AG04450 (cell line): ENCODE data around the gene MED13L. TPM values are rescaled to one million over a fixed set of nuclear protein-coding genes. Genes with fewer than 3 reads are reported as not detected.

Experiments used
- CTCF ChIA-PET: fragments of 300-600, 350-600 bp; formaldehyde crosslinking; extraction: SDS; loops from one replicate; lab custom pipeline; 2022; ENCODE audit warnings: antibody characterized with exemption, inconsistent platforms; lab: Charles Lee
- POLR2A ChIA-PET: fragments of 350-600 bp; formaldehyde crosslinking; extraction: SDS; loops from one replicate; lab custom pipeline; 2021; ENCODE audit warnings: antibody characterized with exemption, inconsistent platforms; lab: Yijun Ruan, JAX
- DNase-seq: peaks from one replicate; pipeline ENCODE4 v3.0.0-alpha.2; 2011; ENCODE audit warnings: low read depth, low spot score
- H3K27ac ChIP-seq: one replicate; pipeline ENCODE4 v1.5.1; 2012; ENCODE audit warnings: low read depth, low read length, control low read depth
- H3K27me3 ChIP-seq: one replicate; pipeline ENCODE4 v1.6.0; 2012; ENCODE audit warnings: low read length; ENCODE audit not compliant: control insufficient read depth, insufficient read depth
- H3K4me3 ChIP-seq: 2 replicates; pipeline ENCODE4 v1.5.1; 2011; ENCODE audit warnings: mild to moderate bottlenecking, low read depth, low read length, control low read depth
- H3K9me3 ChIP-seq: 2 replicates; pipeline ENCODE4 v1.5.1; 2012; ENCODE audit warnings: low read length; ENCODE audit not compliant: control insufficient read depth, insufficient read depth
- polyA plus RNA-seq: library from polyadenylated mRNA; depleted of rRNA; stranded (reverse); fragments of >200 nt; gene quantifications from 2 replicates; pipeline ENCODE4 v1.2.3, GENCODE V29; 2011
- TF ChIP-seq, protein P1 (sequence below): IDR thresholded peaks from 2 replicates; pipeline ENCODE4 v1.5.1; 2011; ENCODE audit warnings: low read depth, low read length, control low read depth, inconsistent platforms

The MED13L gene
- polyA plus RNA-seq, 1 experiment, result 56.2 TPM

- H3K27me3 ChIP-seq, result no peaks in the 10 kb centered on the region
- ChIA-PET POLR2A (no interaction called here), CTCF (interaction anchor here (2.6 to 3.7 kb wide), 2 partner anchors 8 to 212 kb away, joined by 7 to 27 read pairs; no protein-coding TSS in a partner anchor)
- no peak overlapping the region for H3K4me3 ChIP-seq
- no peak for DNase-seq
- no peaks in the 10 kb centered on the region for H3K9me3 ChIP-seq
- no peak overlapping the region for H3K27ac ChIP-seq
- TF ChIP-seq, protein P1, sequence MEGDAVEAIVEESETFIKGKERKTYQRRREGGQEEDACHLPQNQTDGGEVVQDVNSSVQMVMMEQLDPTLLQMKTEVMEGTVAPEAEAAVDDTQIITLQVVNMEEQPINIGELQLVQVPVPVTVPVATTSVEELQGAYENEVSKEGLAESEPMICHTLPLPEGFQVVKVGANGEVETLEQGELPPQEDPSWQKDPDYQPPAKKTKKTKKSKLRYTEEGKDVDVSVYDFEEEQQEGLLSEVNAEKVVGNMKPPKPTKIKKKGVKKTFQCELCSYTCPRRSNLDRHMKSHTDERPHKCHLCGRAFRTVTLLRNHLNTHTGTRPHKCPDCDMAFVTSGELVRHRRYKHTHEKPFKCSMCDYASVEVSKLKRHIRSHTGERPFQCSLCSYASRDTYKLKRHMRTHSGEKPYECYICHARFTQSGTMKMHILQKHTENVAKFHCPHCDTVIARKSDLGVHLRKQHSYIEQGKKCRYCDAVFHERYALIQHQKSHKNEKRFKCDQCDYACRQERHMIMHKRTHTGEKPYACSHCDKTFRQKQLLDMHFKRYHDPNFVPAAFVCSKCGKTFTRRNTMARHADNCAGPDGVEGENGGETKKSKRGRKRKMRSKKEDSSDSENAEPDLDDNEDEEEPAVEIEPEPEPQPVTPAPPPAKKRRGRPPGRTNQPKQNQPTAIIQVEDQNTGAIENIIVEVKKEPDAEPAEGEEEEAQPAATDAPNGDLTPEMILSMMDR, result no peak
These were observed 49.7 kb downstream of the MED13L start for GRCh38 chr12:116227811-116228210.

DNA sequence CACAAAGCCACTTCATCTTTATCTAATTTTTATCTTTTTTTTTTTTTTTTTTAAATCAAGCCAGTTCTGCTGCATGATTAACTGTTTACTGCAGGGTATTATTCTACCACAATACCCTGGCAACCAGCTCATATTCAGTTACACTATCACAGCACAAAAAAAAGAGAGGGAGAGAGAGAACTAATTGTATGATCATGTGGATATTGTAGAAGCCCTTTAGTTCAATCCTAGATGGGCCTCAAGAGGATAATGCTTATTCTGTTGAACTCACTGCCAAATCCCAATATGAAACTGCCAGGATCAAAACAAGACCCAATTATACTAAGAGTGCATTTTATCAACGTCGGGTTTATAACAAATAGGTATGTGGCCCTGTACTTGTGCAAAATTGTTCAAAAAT lies 51.5 kb downstream of the MED13L start:
- ChIA-PET POLR2A (no interaction called here), CTCF (interaction anchor here (0.6 to 3.7 kb wide), 2 partner anchors 10 to 210 kb away, joined by 3 to 27 read pairs; no protein-coding TSS in a partner anchor)
- H3K27ac ChIP-seq, result no peak overlapping the region
- H3K9me3 ChIP-seq, result no peaks in the 10 kb centered on the region
- DNase-seq, result no peak
- no peak overlapping the region for H3K4me3 ChIP-seq
- TF ChIP-seq, protein P1, result no peak
- H3K27me3 ChIP-seq, result no peaks in the 10 kb centered on the region

- no peaks in the 10 kb centered on the region for H3K9me3 ChIP-seq
- DNase-seq, result peak; percentile 75
- CTCF ChIA-PET, result no interaction called here
- TF ChIP-seq, protein P1, result no peak
- H3K4me3 ChIP-seq, result no peak overlapping the region
- H3K27ac ChIP-seq, result no peak overlapping the region
- POLR2A ChIA-PET, result interaction anchor here (0.6 to 1.0 kb wide), 2 partner anchors 37 to 61 kb away, joined by 3 to 6 read pairs; no protein-coding TSS in a partner anchor
- no peaks in the 10 kb centered on the region for H3K27me3 ChIP-seq
These were observed 55.1 kb downstream of the MED13L start for GRCh38 chr12:116222358-116222757.

DNA sequence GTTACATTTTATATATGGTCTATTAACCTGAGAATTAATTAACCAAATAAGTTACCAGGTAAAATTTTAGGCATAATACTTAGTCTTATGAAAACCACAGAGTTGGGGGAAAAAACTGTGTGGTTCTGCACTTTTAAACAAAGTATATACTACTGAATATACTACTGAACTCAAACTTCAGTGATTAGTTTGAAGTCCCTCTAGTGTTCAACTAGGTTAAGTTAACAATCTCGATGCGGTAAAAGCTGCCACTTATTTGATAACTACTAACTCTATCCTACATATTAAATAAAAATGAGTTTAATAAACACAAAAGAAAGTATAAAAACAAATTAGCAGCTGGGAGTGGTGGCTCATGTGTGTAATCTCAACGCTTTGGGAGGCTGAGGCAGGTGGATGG lies 56.7 kb downstream of the MED13L start:
- no peaks in the 10 kb centered on the region for H3K9me3 ChIP-seq
- no peak overlapping the region for H3K4me3 ChIP-seq
- H3K27ac ChIP-seq, result no peak overlapping the region
- DNase-seq, result no peak
- ChIA-PET POLR2A (no interaction called here), CTCF (interaction anchor here (0.6 to 1.4 kb wide), 4 partner anchors 15 to 159 kb away, joined by 3 read pairs; no protein-coding TSS in a partner anchor)
- TF ChIP-seq, protein P1, result no peak
- no peaks in the 10 kb centered on the region for H3K27me3 ChIP-seq

DNA sequence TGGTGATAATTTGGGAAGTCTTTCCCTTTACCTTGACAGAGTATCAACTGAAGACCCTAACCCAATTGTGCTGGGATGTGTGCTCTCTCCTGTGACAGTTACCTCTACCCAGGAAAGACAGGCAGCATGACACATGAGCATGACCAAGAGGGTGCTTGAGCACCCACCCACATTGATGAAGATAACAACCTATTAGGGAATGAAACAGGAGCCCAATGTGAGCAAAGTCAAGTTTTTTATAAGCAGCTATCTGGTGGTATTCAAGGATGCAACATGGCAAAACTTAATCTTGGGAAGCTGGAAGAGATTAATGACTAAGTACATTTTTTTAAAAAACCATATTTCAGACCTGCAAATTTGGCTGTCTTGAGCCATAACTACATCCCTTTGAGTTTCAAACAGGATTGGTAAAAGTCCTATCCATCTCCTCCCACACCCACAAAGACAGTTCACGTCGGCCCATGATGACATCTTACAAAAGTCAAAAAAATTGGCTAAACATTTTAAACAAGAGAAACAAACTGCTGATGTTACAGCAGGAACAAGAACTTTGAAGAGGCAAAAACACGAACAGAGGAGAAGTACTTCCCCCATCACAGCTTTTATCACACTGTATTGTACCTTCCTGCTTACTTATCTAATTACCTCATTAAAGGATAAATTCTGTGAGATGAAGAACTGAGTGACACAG lies 60.3 kb downstream of the MED13L start:
- H3K27me3 ChIP-seq, result no peaks in the 10 kb centered on the region
- no peaks in the 10 kb centered on the region for H3K9me3 ChIP-seq
- ChIA-PET POLR2A (no interaction called here), CTCF (no interaction called here)
- H3K27ac ChIP-seq, result no peak overlapping the region
- TF ChIP-seq, protein P1, result no peak
- no peak for DNase-seq
- H3K4me3 ChIP-seq, result no peak overlapping the region
